ENCODE data around the gene TAF1A. TPM values are rescaled to one million over a fixed set of nuclear protein-coding genes. Genes with fewer than 3 reads are reported as not detected.

Gene TAF1A
- total RNA-seq, 4 donors from 2014 or later = 2.0 to 30.1 (median 5.6) TPM

GRCh38 chr1:222561656-222562055, 28.1 kb downstream of the TAF1A start:
- no peak for DNase-seq
- Histone ChIP-seq H3K9me3 (no peaks in the 10 kb centered on the region), H3K27ac (no peak overlapping the region), H3K27me3 (no peaks in the 10 kb centered on the region), H3K4me1 (no peaks in the 10 kb centered on the region), H3K36me3 (no peaks in the 10 kb centered on the region), H3K4me3 (no peak overlapping the region)
- TF ChIP-seq CTCF (IDR thresholded peaks at IDR 0.05) (no peak), POLR2A (IDR thresholded peaks at IDR 0.05) (no peak)
- intact Hi-C loops (cut with DNase I; ENCODE audit: low total_unique reads) = no loop called here

GRCh38 chr1:222557574-222557973, 32.2 kb downstream of the TAF1A start:
- intact Hi-C loops (cut with DNase I; ENCODE audit: low total_unique reads) = no loop called here
- no peaks in the 10 kb centered on the region for H3K27me3 ChIP-seq
- DNase-seq = no peak
- H3K27ac ChIP-seq = no peak overlapping the region
- no peaks in the 10 kb centered on the region for H3K9me3 ChIP-seq
- TF ChIP-seq POLR2A (IDR thresholded peaks at IDR 0.05) (no peak), CTCF (IDR thresholded peaks at IDR 0.05) (no peak)
- H3K36me3 ChIP-seq = no peaks in the 10 kb centered on the region
- H3K4me1 ChIP-seq = no peaks in the 10 kb centered on the region
- H3K4me3 ChIP-seq = no peak overlapping the region

GRCh38 chr1:222557148-222557547, 32.6 kb downstream of the TAF1A start:
- no peak for DNase-seq
- H3K4me3 ChIP-seq = no peak overlapping the region
- no peaks in the 10 kb centered on the region for H3K9me3 ChIP-seq
- no peaks in the 10 kb centered on the region for H3K36me3 ChIP-seq
- TF ChIP-seq CTCF (IDR thresholded peaks at IDR 0.05) = no peak
- no peaks in the 10 kb centered on the region for H3K27me3 ChIP-seq
- no peak overlapping the region for H3K27ac ChIP-seq
- intact Hi-C loops (cut with DNase I; ENCODE audit: low total_unique reads) = no loop called here
- H3K4me1 ChIP-seq = no peaks in the 10 kb centered on the region

- no peak for TF ChIP-seq CTCF (IDR thresholded peaks at IDR 0.05)
- no peak for TF ChIP-seq POLR2A (IDR thresholded peaks at IDR 0.05)
- no peaks in the 10 kb centered on the region for H3K9me3 ChIP-seq
- H3K27me3 ChIP-seq = no peaks in the 10 kb centered on the region
- H3K4me3 ChIP-seq = no peak overlapping the region
- H3K36me3 ChIP-seq = no peaks in the 10 kb centered on the region
- DNase-seq = no peak
- H3K4me1 ChIP-seq = no peaks in the 10 kb centered on the region
- no peak overlapping the region for H3K27ac ChIP-seq
- intact Hi-C loops (cut with DNase I; ENCODE audit: low total_unique reads) = no loop called here
Observed at GRCh38 chr1:222555992-222556615, 33.6 kb downstream of the TAF1A start.

GRCh38 chr1:222554177-222554576, 35.6 kb downstream of the TAF1A start:
- H3K27ac ChIP-seq = no peak overlapping the region
- H3K36me3 ChIP-seq = no peaks in the 10 kb centered on the region
- DNase-seq = no peak
- H3K9me3 ChIP-seq = no peaks in the 10 kb centered on the region
- intact Hi-C loops (cut with DNase I; ENCODE audit: low total_unique reads) = no loop called here
- no peaks in the 10 kb centered on the region for H3K27me3 ChIP-seq
- no peaks in the 10 kb centered on the region for H3K4me1 ChIP-seq
- no peak overlapping the region for H3K4me3 ChIP-seq
- TF ChIP-seq CTCF (IDR thresholded peaks at IDR 0.05) (no peak), POLR2A (IDR thresholded peaks at IDR 0.05) (no peak)

All from uterus (tissue), 4 donors.